ENCODE data around the gene UBR4. TPM values are rescaled to one million over a fixed set of nuclear protein-coding genes. Genes with fewer than 3 reads are reported as not detected.

The UBR4 gene
- total RNA-seq, 2 donors from 2014 or later: 54.2 to 68.1 TPM

DNA sequence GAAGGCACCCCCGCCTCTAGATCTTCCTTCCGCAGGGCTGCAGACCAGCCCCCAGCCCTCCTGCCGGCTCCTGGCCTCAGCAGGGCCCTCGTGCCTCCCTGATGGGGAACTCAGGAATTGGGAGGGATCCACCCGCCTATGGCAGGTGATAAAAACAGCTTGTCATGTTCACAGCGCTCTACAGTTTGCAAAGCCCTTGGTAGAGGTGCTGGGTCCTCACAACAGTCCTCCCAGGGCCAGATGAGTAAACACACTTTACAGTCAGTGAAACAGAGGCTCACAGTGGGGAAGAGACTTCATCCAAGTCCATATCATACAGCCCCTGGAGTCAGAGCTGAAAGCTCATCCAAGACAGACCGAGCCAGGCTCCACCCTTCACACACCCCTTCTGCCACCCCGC, 156.6 kb downstream of the UBR4 start:
- intact Hi-C loops (cut with DNase I): no loop called here
- ATAC-seq (no peak), DNase-seq (no peak)

DNA sequence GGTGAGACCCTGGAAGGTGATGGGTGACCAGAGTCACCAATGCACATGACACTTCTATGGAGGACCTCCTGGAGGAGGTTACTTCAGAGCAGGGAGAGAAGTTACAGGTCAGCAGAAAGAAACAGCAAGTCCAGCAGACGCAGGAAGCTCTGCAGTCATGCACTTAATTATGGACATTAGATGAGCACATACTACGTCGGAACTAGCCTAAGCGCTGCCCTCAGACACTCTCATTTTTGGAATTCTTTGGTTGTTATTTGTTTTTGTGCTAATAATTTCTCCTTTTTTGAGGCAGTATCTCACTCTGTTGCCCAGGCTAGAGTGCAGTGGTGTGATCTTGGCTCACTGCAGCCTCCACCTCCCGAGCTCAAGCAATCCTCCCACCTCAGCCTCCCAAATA, 160.3 kb downstream of the UBR4 start:
- DNase-seq: no peak
- intact Hi-C loops (cut with DNase I): no loop called here
- ATAC-seq: no peak

DNA sequence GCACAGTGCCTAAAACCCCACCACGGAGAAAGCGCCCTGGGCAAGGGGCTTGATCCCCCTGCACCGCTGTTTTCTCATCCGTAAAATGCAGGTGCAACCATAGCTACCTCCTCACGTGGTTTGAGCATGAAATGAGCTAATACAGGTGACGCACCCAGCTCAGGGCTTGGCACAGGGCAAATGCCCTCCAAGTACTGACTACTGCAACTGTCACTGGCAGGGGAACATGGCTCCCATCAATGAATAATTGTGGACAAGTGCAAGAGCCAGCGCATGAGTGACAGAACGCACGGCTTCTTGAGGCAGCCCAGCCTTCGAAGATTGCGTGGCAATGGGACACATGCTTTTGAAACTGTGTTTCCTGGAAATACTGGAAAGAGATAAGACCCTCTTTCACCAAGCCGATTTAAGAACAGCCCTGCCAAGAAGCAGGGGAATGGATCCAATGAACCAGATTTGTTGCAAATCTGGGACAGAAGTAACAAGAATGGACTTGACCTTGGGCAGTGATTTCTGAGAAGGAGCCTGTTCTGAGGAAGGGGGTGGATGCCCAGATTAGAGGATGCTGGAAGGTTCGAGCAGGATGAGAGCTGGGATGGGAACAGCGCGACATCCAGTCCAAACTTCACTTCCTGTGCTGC, 160.8 kb downstream of the UBR4 start:
- peak in 1 of 2 donors; percentile 62 for ATAC-seq
- intact Hi-C loops (cut with DNase I): no loop called here
- DNase-seq: no peak

DNA sequence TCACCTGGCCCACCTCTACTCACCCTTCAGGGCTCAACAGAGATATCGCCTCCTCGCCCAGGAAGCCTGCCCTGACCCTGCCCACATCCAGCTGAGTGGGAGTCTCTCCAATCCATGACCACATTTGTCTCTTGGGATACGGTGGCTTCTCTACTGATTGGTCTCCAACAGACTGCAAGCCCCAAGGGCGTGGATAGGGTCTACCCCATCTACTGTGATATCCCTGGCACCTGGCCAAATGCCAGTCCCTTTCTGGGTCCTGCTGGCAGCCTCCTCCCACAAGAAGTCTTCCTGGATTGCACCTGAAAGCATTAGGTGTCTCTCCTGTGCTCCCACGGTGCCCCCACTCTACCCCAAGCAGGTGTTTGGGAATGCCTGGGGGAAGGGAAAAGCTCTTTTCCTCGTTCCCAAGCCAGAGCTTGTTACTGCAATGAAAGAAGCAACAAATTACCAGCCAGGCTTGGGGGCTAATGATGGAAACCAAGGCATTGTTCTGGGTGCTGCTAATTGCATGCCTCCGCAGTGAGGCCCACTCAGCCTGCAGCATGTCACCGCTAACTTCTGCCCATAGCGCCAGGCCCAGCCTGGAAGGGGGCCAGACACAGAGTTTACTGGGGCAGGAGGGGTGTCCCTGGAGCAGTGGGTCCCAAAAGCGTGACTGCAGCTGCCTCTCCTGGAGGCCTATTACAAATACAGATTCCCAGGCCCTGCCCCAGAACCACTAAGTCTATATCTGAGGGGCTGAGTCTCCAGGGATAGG, 162.9 kb downstream of the UBR4 start:
- no peak for ATAC-seq
- no peak for DNase-seq

DNA sequence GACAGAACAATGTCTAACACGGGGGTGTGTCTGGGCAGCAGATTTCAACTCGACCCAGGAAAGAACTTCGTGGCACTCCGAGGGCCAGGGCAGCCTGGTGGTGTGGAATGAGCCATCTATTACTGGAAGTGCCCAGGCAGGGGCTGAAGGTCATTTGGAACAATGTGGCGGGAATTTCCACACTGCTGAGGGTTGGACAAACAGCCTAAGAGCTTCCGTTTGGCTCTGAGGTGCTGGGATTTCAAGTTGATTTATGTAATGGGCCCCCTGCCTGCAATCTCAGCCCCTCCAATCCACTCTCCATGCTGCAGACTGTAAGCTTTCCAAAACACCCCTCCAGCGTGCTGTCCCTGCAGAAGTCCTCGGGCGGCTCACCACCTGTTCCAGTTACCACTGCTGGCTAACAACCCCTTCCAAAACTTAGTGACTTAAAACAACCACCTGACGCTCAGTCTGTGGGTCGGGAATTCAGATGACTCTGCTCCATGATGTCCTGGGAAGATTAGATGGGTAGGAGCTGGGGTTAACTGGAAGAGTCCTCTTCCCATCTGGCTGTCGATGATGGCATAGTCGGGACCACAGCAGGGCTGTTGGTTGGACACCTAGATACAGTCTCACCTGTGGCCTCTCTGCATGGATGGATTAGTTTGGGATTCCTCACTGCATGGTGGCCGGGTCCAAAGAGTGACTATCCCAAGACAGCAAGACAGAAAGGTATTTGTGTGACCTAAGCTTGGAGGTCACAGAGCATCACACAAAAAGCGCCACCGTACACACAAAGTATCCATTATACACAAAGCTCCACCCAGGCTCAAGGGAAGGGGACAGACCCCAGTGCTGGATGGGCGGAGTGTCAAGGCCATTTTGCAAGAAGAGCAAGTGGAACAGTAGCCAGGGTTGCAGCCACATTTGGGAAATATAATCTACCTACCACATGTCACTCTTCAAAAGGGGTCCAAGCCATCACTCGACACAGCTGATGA, 163.9 kb downstream of the UBR4 start:
- DNase-seq (no peak), ATAC-seq (peak in 1 of 2 donors; percentile 10)
- intact Hi-C loops (cut with DNase I): no loop called here

More for the DNA sequence above, 162.9 kb downstream of the UBR4 start:
- intact Hi-C loops (cut with DNase I): no loop called here

DNA sequence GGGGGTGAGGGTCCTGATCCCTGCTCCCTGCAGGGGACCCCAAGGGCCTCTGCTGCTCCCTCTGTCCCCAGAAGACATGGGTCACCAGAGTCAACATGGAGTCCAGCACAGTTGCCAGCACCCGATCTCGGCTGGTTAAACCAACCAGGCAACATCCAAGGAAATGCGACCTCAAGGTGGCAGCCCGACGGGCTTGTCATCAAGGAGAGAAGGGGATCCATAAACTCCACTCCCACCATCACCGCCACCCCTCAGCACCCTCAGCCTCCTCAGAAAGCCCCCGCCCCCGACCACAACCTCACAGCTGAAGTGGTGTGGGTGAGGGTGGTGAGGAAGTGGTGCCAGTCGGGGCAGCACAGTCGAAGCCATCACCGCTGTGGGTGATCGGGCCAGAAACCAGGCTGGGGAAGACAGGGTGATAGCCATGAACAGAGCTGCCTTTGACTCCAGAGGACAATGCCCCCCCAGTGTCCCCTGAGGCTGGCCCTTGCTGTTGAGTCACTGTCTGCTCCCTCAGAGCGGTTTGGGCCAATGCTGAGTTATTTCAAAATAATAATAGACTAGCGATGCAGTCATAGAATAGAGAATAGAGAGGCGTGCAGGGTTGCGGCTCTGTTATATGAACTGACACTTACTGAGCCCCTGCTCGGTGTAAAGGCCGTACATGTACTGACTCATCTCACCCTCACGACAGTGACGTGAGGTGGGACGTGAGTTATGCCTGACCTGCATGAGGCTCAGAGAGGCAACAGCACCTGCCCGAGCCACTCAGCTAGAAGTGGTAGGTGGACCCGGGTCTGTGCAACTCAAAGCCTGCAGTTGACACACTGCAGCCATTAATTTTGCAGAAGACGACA, 164.9 kb downstream of the UBR4 start:
- DNase-seq (no peak), ATAC-seq (peak in 1 of 2 donors; percentile 45)
- intact Hi-C loops (cut with DNase I): no loop called here

DNA sequence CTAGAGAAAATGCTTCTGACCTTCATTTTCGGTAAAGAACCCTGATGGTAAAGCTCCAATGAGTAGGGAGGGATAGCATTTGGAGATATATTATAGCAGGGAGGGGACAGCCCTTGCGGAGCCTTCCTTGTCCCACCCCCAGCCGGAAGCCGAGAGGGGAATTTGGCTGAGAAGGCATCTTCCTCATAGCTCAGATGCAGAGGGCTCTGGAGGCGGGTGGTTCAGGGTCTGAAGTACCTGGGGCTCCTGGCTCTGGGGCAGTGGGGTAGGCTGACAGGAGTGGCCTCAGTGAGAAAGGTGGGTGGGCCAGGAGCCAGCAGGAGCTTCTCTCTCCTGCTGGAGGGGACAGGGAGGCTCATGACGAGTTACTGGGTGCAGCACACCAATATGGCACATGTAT, 165.6 kb downstream of the UBR4 start:
- no peak for DNase-seq
- ATAC-seq: no peak
- intact Hi-C loops (cut with DNase I): no loop called here

DNA sequence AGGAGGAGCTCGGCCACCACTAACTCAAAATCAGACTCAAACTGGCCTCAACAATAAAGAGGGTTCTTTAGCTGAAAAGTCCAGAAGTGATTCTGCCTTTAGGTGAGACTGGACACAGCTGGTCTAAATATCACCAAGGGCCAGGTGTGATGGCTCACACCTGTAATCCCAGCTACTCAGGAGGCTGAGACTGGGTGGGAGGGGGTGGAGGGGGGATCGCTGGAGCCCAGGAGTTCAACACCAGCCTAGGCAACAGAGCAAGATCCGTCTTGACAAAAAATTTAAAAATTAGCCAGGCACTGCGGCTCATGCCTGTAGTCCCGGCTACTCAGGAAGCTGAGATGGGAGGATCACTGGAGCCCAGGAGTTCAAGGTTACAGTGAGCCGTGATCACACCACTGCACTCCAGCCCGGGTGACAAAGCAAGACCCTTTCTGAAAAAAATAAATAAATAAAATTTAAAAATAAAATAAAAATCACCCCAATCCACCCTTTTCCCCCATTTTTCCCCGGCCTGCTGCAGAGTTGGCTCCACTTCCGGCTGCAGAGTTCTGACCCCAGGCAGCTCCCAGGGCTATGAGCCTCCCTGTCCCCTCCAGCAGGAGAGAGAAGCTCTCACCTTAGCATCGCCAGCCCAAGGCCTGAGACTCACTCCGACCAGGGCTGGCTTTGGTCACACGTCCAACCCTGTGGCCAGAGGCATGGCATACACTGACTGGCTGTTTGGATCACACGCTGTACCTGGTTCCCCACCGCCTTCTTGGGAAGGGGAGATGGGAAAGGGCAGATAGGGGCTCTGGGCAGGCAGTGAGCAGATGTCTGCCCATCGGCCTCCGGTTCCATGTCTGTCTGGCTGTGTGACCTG, 166.3 kb downstream of the UBR4 start:
- ATAC-seq: no peak
- intact Hi-C loops (cut with DNase I): no loop called here
- no peak for DNase-seq

DNA sequence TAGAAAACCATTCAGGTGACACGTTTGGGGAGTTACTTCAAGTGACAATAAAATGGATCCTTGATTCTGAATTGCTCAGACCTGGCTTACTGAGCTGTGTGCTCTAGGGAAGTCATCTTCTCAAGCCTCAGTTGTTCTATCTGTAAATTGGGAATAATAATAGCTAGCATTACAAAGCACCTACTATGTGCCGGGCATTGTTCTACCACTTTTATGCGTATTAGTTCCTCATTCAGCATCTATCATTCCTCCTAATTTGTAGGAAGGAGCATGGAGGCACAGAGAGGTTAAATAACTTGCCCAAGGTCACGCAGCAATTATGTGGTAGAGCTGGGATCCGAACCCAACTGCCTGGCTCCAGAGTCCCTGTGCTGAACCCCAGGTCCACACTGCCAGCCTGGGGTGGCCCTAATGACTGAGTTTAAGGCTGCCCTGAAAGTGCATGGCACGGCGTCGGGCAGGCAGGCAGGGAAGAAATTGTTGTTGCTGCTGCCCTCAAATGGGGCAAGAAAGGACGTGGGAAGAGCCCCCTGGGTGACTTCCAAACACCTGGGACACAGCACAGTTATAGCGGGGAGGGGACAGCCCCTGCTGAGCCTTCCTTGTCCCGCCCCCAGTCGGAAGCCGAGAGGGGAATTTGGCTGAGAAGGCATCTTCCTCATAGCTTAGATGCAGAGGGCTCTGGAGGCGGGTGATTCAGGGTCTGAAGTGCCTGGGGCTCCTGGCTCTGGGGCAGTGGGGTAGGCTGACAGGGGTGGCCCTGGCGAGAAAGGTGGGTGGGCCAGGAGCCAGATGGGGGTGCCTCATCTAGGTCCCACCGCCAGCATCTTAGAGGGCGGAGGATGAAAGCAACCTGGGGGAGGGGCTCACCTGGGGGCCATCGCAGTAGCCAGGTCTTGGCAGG, 167.1 kb downstream of the UBR4 start:
- intact Hi-C loops (cut with DNase I): no loop called here
- ATAC-seq: no peak
- no peak for DNase-seq

DNA sequence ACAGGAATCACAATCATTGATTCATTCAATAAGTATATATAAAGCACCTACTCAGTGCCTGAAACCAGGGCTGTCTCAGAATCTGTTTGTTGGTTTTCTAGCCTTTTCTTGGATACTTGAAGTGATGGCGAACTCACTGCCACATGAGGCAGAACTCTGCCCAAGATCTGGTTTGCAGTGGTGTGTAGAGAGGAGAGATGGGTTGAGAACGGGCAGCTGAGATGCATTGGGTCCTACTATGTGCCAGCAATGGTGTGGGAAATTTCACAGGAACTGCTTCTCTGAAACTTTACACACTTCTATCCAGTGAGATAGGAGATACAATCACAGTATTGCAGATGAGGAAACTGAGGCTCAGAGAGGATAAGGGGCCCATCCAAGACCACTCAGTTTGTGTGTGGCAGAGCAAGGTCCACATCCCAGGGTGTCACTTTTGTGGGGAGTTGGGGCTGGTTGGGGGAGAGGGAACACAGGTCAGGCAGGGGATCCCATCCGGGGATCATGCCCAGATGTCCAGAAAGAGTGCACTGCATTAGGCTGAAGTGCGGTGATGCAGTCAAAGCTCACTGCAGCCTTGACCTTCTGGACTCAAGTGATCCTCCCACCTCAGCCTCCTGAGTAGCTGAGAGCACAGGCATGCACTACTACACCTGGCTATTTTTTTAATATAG, 169.9 kb downstream of the UBR4 start:
- intact Hi-C loops (cut with DNase I): no loop called here
- no peak for ATAC-seq
- no peak for DNase-seq

DNA sequence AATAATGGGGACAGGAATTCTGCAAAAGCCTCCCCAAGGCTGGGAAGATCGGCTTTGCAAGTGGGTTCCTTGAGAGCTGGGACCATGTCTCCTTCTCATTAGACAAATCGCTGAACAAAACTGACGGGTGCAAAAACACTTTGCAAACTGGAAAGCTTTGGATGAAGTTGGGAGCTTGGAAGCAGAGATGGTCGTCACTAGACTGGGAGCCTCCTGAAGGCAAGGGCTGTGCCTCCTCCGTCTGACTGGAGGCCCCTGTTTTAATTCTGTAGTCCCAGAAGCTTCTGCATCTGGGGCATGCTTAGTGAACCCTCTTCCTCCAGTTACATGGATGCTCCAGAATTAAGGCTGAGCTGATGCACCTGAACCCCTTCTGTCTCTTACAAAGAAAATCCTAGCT, 171.3 kb downstream of the UBR4 start:
- DNase-seq (no peak), ATAC-seq (no peak)
- intact Hi-C loops (cut with DNase I): no loop called here

DNA sequence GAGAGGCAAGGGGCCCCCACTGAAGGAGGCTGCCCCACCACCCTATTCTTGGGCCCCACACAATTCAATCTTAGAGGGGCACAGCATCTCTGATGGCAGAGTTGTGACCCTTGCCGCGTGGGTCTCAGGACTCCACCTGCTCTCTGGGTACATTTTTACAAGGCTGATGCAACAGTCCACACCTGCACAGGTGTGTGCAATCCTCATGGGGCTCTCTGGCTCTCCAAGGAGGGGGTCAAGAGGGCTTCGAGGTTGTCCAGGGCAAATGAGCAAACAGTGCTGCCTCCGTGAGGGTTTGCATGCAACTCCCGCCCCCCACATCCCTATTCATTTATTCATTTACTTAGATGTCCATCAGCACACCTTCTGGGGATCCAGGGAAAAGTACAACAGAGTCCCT, 172.0 kb downstream of the UBR4 start:
- no peak for DNase-seq
- no peak for ATAC-seq
- intact Hi-C loops (cut with DNase I): no loop called here

DNA sequence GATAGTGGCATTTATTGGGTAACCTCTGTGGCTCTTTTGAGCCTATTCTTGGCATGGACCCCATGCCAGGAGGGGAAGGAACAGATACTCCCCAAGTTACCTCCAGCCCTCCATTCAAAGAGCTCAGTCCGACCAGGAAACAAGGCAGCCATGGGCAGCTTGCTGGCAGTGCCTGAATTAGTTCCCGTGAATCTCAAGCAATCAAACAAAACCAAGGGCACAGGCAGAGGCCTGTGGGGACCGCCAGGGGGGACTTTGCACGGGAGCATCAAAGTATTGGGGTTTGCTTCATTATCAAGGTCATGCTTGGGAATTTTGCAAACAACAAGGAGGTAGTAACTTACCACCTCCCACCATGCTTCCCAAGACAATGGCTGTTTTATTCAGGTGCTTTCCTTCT, 172.4 kb downstream of the UBR4 start:
- intact Hi-C loops (cut with DNase I): no loop called here
- DNase-seq: no peak

DNA sequence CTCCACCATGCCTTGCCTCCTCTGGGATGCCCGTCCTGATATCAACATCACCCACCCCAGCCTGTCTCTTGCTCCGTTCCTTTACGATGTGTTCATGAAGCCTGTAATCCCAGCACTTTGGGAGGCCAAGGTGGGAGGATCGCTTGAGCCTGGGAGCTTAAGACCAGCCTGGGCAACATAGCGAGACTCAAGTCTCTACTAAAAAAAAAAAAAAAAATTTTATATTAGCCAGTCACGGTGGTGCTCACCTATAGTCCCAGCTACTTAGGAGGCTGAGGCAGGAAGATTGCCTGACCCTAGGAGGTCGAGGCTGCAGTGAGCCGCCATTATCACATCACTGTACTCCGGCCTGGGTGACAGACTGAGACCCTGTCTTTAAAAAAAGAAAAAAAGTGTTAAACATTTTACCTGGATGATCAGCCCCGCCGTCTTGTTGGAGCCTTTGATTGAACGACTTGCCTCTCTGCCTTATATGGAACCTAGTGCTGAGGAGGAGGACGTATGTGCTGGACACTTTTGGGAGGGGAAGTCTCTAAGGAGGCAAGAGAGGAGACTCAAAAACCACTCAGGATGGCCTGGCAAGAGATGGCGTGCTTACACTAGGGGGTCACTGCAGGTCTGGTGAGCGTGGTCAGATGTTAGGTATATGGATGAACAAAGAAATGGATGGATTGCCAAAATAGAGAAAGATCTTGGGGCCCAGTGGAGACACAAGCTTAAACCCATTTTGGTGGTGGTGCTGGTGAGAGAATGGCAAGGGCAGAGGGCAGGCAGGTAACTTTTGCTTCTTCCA, 173.1 kb downstream of the UBR4 start:
- intact Hi-C loops (cut with DNase I): no loop called here
- DNase-seq: no peak
- no peak for ATAC-seq

More for the DNA sequence above, 172.4 kb downstream of the UBR4 start:
- ATAC-seq: no peak

DNA sequence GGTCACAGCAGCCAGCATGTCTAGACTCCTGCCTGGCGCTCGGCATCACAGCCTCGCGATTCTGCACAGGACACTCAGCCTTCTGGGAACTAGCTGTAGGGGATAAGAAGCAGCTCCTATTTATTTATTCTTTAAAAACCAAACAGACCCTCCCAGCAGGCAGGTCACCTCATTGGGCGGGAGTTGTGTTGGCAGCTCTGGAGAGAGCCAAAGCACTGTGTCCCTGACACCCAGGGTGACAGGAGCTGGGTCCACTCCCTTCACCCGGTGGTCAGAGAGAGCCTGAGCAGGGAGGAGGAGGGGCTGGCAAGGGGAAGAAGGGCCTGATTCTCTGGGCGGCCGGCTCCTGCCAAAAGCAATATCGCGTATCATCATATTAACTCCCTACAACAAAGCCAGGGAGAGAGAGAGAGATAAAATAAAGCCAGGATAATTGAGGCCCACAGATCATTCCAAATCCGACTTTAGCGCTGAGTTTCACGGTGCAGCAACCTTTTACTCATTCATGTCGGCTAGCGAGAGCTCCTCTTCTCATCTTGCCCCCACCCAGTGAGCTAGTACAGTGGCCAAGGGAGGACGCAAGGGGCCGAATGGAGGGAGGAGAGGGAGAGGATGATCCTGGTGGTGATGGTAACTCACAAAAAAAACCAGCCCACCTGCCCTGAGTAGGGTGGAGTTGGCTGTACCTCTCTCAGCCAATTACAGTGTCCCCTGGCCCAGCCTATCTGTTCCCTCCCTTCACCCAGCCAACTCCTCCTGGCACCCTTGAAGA, 173.8 kb downstream of the UBR4 start:
- intact Hi-C loops (cut with DNase I): no loop called here
- ATAC-seq (peak; percentile 49 to 62), DNase-seq (peak; percentile 38)

Measured in left cardiac atrium (tissue), 4 donors.